ENCODE results near the gene SF1.
A peak's percentile ranks its signal among the peaks of the same experiment; 100 is the strongest.

The SF1 gene

GRCh38 chr11:64810271-64810890 lies 32.0 kb upstream of the SF1 start, which contains the start of gene MEN1:
Gene MEN1 (minus strand): TSS chr11:64810551. CDS start chr11:64810109, 442 bp downstream.
- peak within 1 kb of the TSS; percentile 45 for H3K27ac ChIP-seq (replicated peaks)
- no peaks in the 10 kb centered on the region for H3K27me3 ChIP-seq (ENCODE audit: insufficient read depth, poor library complexity, severe bottlenecking)
- peak within 1 kb of the TSS; percentile 99 for H3K4me3 ChIP-seq (replicated peaks; ENCODE audit: insufficient read depth, low read length)
- DNase-seq (ENCODE audit: low read depth in 1 of 2, low spot score in 1 of 2), result peak; percentile 85 to 97
- TF ChIP-seq SPI1 (IDR thresholded peaks at IDR 0.05; ENCODE audit: borderline replicate concordance, low read depth), result peak; percentile 60; the same call in 1 of the 2 replicates
- no peak for TF ChIP-seq REST (IDR thresholded peaks at IDR 0.05; ENCODE audit: insufficient replicate concordance, low read depth)
- TF ChIP-seq GABPA (IDR thresholded peaks at IDR 0.05; ENCODE audit: low read depth), result peak; percentile 33
- TF ChIP-seq CTCF (IDR thresholded peaks at IDR 0.05; ENCODE audit: insufficient read depth, low read length), result no peak
- TF ChIP-seq POLR2AphosphoS5 (IDR thresholded peaks at IDR 0.05; ENCODE audit: low read depth), result peak; percentile 41; the same call in 1 of the 2 replicates

GRCh38 chr11:64809781-64810241 lies 31.5 kb upstream of the SF1 start:
- H3K4me3 ChIP-seq (replicated peaks; ENCODE audit: insufficient read depth, low read length), result peak overlapping the region; percentile 99
- peak overlapping the region; percentile 45 for H3K27ac ChIP-seq (replicated peaks)
- DNase-seq (ENCODE audit: low read depth in 1 of 2, low spot score in 1 of 2), result no peak
- TF ChIP-seq GABPA (IDR thresholded peaks at IDR 0.05; ENCODE audit: low read depth) (no peak), REST (IDR thresholded peaks at IDR 0.05; ENCODE audit: insufficient replicate concordance, low read depth) (no peak), SPI1 (IDR thresholded peaks at IDR 0.05; ENCODE audit: borderline replicate concordance, low read depth) (no peak), POLR2AphosphoS5 (IDR thresholded peaks at IDR 0.05; ENCODE audit: low read depth) (no peak), CTCF (IDR thresholded peaks at IDR 0.05; ENCODE audit: insufficient read depth, low read length) (no peak)
- no peaks in the 10 kb centered on the region for H3K27me3 ChIP-seq (ENCODE audit: insufficient read depth, poor library complexity, severe bottlenecking)

GRCh38 chr11:64805481-64805880 lies 27.1 kb upstream of the SF1 start:
- no peak overlapping the region for H3K4me3 ChIP-seq (replicated peaks; ENCODE audit: insufficient read depth, low read length)
- DNase-seq (ENCODE audit: low read depth in 1 of 2, low spot score in 1 of 2), result no peak
- no peak overlapping the region for H3K27ac ChIP-seq (replicated peaks)
- no peaks in the 10 kb centered on the region for H3K27me3 ChIP-seq (ENCODE audit: insufficient read depth, poor library complexity, severe bottlenecking)
- TF ChIP-seq POLR2AphosphoS5 (IDR thresholded peaks at IDR 0.05; ENCODE audit: low read depth) (no peak), SPI1 (IDR thresholded peaks at IDR 0.05; ENCODE audit: borderline replicate concordance, low read depth) (no peak), GABPA (IDR thresholded peaks at IDR 0.05; ENCODE audit: low read depth) (no peak), REST (IDR thresholded peaks at IDR 0.05; ENCODE audit: insufficient replicate concordance, low read depth) (no peak), CTCF (IDR thresholded peaks at IDR 0.05; ENCODE audit: insufficient read depth, low read length) (no peak)

All from HL-60 (cell line).